ENCODE data around the gene UBAC1. TPM values are rescaled to one million over a fixed set of nuclear protein-coding genes. Genes with fewer than 3 reads are reported as not detected.

UBAC1 gene
- total RNA-seq, 6 experiments from 2014 or later: 15.2 to 27.0 (median 16.5) TPM

- TF ChIP-seq, protein P1, sequence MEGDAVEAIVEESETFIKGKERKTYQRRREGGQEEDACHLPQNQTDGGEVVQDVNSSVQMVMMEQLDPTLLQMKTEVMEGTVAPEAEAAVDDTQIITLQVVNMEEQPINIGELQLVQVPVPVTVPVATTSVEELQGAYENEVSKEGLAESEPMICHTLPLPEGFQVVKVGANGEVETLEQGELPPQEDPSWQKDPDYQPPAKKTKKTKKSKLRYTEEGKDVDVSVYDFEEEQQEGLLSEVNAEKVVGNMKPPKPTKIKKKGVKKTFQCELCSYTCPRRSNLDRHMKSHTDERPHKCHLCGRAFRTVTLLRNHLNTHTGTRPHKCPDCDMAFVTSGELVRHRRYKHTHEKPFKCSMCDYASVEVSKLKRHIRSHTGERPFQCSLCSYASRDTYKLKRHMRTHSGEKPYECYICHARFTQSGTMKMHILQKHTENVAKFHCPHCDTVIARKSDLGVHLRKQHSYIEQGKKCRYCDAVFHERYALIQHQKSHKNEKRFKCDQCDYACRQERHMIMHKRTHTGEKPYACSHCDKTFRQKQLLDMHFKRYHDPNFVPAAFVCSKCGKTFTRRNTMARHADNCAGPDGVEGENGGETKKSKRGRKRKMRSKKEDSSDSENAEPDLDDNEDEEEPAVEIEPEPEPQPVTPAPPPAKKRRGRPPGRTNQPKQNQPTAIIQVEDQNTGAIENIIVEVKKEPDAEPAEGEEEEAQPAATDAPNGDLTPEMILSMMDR (IDR thresholded peaks at IDR 0.05): no peak
- TF ChIP-seq POLR2A (IDR thresholded peaks at IDR 0.05): no peak
- Histone ChIP-seq H3K9me3 (no peaks in the 10 kb centered on the region), H3K4me3 (no peak overlapping the region), H3K4me1 (peaks cover 0 to 3% (median 0%) of the 10 kb centered on the region in 4 donors), H3K36me3 (no peaks in the 10 kb centered on the region), H3K27me3 (no peaks in the 10 kb centered on the region), H3K27ac (no peak overlapping the region)
- WGBS (ENCODE audit: insufficient coverage, low coverage, low lambda C conversion rate, missing lambda C conversion rate): 81% methylated on average over 7 of the region's 18 CpGs
- ATAC-seq (no peak), DNase-seq (no peak)
- intact Hi-C loops (cut with DNase I): no loop called here
Observed at GRCh38 chr9:135890190-135891026, 70.8 kb downstream of the UBAC1 start.

GRCh38 chr9:135889564-135890189 is 71.5 kb downstream of the UBAC1 start:
- Histone ChIP-seq H3K27ac (no peak overlapping the region), H3K9me3 (no peaks in the 10 kb centered on the region), H3K36me3 (no peaks in the 10 kb centered on the region), H3K27me3 (no peaks in the 10 kb centered on the region), H3K4me1 (peaks cover 0 to 3% (median 0%) of the 10 kb centered on the region in 4 donors), H3K4me3 (no peak overlapping the region)
- no peak for ATAC-seq
- no peak for TF ChIP-seq POLR2A (IDR thresholded peaks at IDR 0.05)
- TF ChIP-seq, protein P1 (IDR thresholded peaks at IDR 0.05): no peak
- intact Hi-C loops (cut with DNase I): no loop called here
- 90% methylated on average over 4 of the region's 19 CpGs for WGBS (ENCODE audit: insufficient coverage, low coverage, low lambda C conversion rate, missing lambda C conversion rate)
- DNase-seq: no peak

- WGBS (ENCODE audit: insufficient coverage, low coverage, low lambda C conversion rate, missing lambda C conversion rate): 96% methylated on average over 7 of the region's 13 CpGs
- Histone ChIP-seq H3K9me3 (no peaks in the 10 kb centered on the region), H3K27me3 (no peaks in the 10 kb centered on the region), H3K4me1 (peaks cover 0 to 3% (median 0%) of the 10 kb centered on the region in 4 donors), H3K36me3 (no peaks in the 10 kb centered on the region), H3K27ac (no peak overlapping the region), H3K4me3 (no peak overlapping the region)
- TF ChIP-seq, protein P1 (IDR thresholded peaks at IDR 0.05): no peak
- TF ChIP-seq POLR2A (IDR thresholded peaks at IDR 0.05): no peak
- intact Hi-C loops (cut with DNase I): no loop called here
- no peak for ATAC-seq
- no peak for DNase-seq
Observed at GRCh38 chr9:135888766-135889394, 72.3 kb downstream of the UBAC1 start.

GRCh38 chr9:135888126-135888765 is 72.9 kb downstream of the UBAC1 start:
- intact Hi-C loops (cut with DNase I): no loop called here
- Histone ChIP-seq H3K9me3 (no peaks in the 10 kb centered on the region), H3K27ac (no peak overlapping the region), H3K4me1 (peaks cover 0 to 3% (median 0%) of the 10 kb centered on the region in 4 donors), H3K4me3 (no peak overlapping the region), H3K27me3 (no peaks in the 10 kb centered on the region), H3K36me3 (no peaks in the 10 kb centered on the region)
- WGBS (ENCODE audit: insufficient coverage, low coverage, low lambda C conversion rate, missing lambda C conversion rate): 87% methylated on average over 12 of the region's 22 CpGs
- DNase-seq: no peak
- no peak for ATAC-seq
- TF ChIP-seq, protein P1 (IDR thresholded peaks at IDR 0.05): no peak
- TF ChIP-seq POLR2A (IDR thresholded peaks at IDR 0.05): no peak
